Neuronal stem cell (in vitro differentiated cells): ENCODE results near the gene SMS.

Experiments used
- DNase-seq: peaks from one replicate; pipeline ENCODE4 v3.0.0-alpha.2; 2013; ENCODE audit warnings: low spot score
- H2AFZ ChIP-seq: one replicate; pipeline ENCODE4 v1.6.1; 2013; ENCODE audit warnings: mild to moderate bottlenecking, low read length, inconsistent platforms
- H2AK5ac ChIP-seq: 2 replicates; pipeline ENCODE4 v1.6.1; 2013; ENCODE audit warnings: low read depth, mild to moderate bottlenecking, inconsistent platforms, low read length, moderate library complexity, mixed read lengths
- H2BK120ac ChIP-seq: 2 replicates; pipeline ENCODE4 v1.6.1; 2013; ENCODE audit warnings: low read depth, mild to moderate bottlenecking, inconsistent platforms, low read length, moderate library complexity, mixed read lengths
- H2BK12ac ChIP-seq: one replicate; pipeline ENCODE4 v1.6.1; 2013; ENCODE audit warnings: low read length, inconsistent platforms
- H2BK15ac ChIP-seq: 2 replicates; pipeline ENCODE4 v1.6.1; 2013; ENCODE audit warnings: mild to moderate bottlenecking, low read length, inconsistent platforms, mixed read lengths
- H2BK5ac ChIP-seq: one replicate; pipeline ENCODE4 v1.6.1; 2013; ENCODE audit warnings: inconsistent platforms, mild to moderate bottlenecking, low read length, moderate library complexity
- H3K14ac ChIP-seq: one replicate; pipeline ENCODE4 v1.6.1; 2013; ENCODE audit warnings: low read length, inconsistent platforms
- H3K18ac ChIP-seq: 2 replicates; pipeline ENCODE4 v1.6.1; 2013; ENCODE audit warnings: low read length, inconsistent platforms
- H3K23ac ChIP-seq: 2 replicates; pipeline ENCODE4 v1.6.1; 2013; ENCODE audit warnings: low read depth, mild to moderate bottlenecking, mixed read lengths, low read length, inconsistent platforms; ENCODE audit not compliant: poor library complexity
- H3K27ac ChIP-seq: replicated peaks from 3 replicates; pipeline ENCODE4 v1.5.1; 2013; ENCODE audit warnings: low read length, inconsistent platforms
- H3K27me3 ChIP-seq, 3 experiments: 2 replicates each; pipeline ENCODE4 v1.6.1; 2013; ENCODE audit warnings: low read length in 3 of 3, mild to moderate bottlenecking in 2 of 3, inconsistent platforms in 1 of 3, low read depth in 1 of 3, mixed read lengths in 1 of 3, moderate library complexity in 1 of 3; ENCODE audit not compliant: control insufficient read depth in 3 of 3, insufficient read depth in 3 of 3
- H3K36me3 ChIP-seq, 2 donors: replicated peaks in 1 of 2; 2 replicates each; pipeline ENCODE4 v1.6.1; 2013; ENCODE audit warnings: low read length in 2 of 2; ENCODE audit not compliant: control insufficient read depth in 2 of 2, insufficient read depth in 2 of 2
- H3K4ac ChIP-seq: 2 replicates; pipeline ENCODE4 v1.6.1; 2013; ENCODE audit warnings: inconsistent platforms, mild to moderate bottlenecking, low read length, moderate library complexity
- H3K4me1 ChIP-seq, 2 donors: 1 replicate in 1 of 2; 2 replicates in 1 of 2; pipeline ENCODE4 v1.6.1; 2013; ENCODE audit warnings: low read length in 2 of 2, low read depth in 1 of 2; ENCODE audit not compliant: control insufficient read depth in 2 of 2, insufficient read depth in 1 of 2
- H3K4me2 ChIP-seq: one replicate; pipeline ENCODE4 v1.6.1; 2013; ENCODE audit warnings: mild to moderate bottlenecking, low read length, inconsistent platforms; ENCODE audit not compliant: insufficient read depth, poor library complexity, severe bottlenecking
- H3K4me3 ChIP-seq, 2 donors: 2 replicates each; pipeline ENCODE4 v1.5.1; 2013; ENCODE audit warnings: low read length in 2 of 2, mild to moderate bottlenecking in 2 of 2, inconsistent platforms in 1 of 2, moderate library complexity in 1 of 2
- H3K79me1 ChIP-seq: one replicate; pipeline ENCODE4 v1.6.1; 2013; ENCODE audit warnings: low read depth, mild to moderate bottlenecking, inconsistent platforms, low read length, moderate library complexity
- H3K9ac ChIP-seq: one replicate; pipeline ENCODE4 v1.6.1; 2013; ENCODE audit warnings: mild to moderate bottlenecking, low read depth, low read length, inconsistent platforms; ENCODE audit not compliant: poor library complexity
- H3K9me3 ChIP-seq, 2 donors: replicated peaks in 1 of 2; 2 replicates each; pipeline versions ENCODE3 to v1.6.1; 2013; ENCODE audit warnings: low read length in 2 of 2, mild to moderate bottlenecking in 2 of 2, inconsistent platforms in 1 of 2, low read depth in 1 of 2, mixed read lengths in 1 of 2, moderate library complexity in 1 of 2; ENCODE audit not compliant: control insufficient read depth in 2 of 2, insufficient read depth in 1 of 2
- H4K8ac ChIP-seq: one replicate; pipeline ENCODE4 v1.6.1; 2013; ENCODE audit warnings: low read depth, mild to moderate bottlenecking, inconsistent platforms, low read length, moderate library complexity
- H4K91ac ChIP-seq: one replicate; pipeline ENCODE4 v1.6.1; 2013; ENCODE audit warnings: low read length, low read depth, mild to moderate bottlenecking, inconsistent platforms; ENCODE audit not compliant: poor library complexity
- WGBS, 2 donors: extraction: QIAGEN DNeasy Blood & Tissue Kit; methylation state at CpG; one replicate each; pipeline ENCODE4 v1.1.7; 2013; ENCODE audit warnings: missing lambda C conversion rate in 2 of 2, mixed read lengths in 1 of 2; ENCODE audit not compliant: insufficient read length in 2 of 2, insufficient replicate concordance in 1 of 2; ENCODE audit errors: extremely low coverage in 2 of 2; 5-methylcytosine and 5-hydroxymethylcytosine counted together

The SMS gene

GRCh38 chrX:21991504-21991903 lies 51.0 kb downstream of the SMS start:
- Histone ChIP-seq H3K27ac (no peak overlapping the region), H2BK12ac (no peak overlapping the region), H2AK5ac (no peak overlapping the region), H3K4me3 (no peak overlapping the region), H4K8ac (no peak overlapping the region), H3K14ac (no peak overlapping the region), H3K27me3 (no peaks in the 10 kb centered on the region), H2BK15ac (no peak overlapping the region), H3K4me2 (no peak overlapping the region), H2BK120ac (no peak overlapping the region), H3K23ac (no peak overlapping the region), H3K79me1 (no peaks in the 10 kb centered on the region), H2AFZ (no peak overlapping the region), H3K9me3 (no peaks in the 10 kb centered on the region), H3K4me1 (peaks cover 0 to 2% of the 10 kb centered on the region in 2 donors), H2BK5ac (no peak overlapping the region), H3K18ac (no peak overlapping the region), H3K4ac (no peak overlapping the region), H3K9ac (no peak overlapping the region), H4K91ac (no peak overlapping the region), H3K36me3 (peaks cover 0 to 80% of the 10 kb centered on the region in 2 donors)
- no peak for DNase-seq
- WGBS, 2 donors: no CpG with 5 or more reads among the region's 3 CpGs

GRCh38 chrX:21993265-21993664 lies 52.8 kb downstream of the SMS start:
- no peak overlapping the region for H4K8ac ChIP-seq
- no peak overlapping the region for H4K91ac ChIP-seq
- no peak overlapping the region for H3K9ac ChIP-seq
- no peak overlapping the region for H2BK12ac ChIP-seq
- H3K36me3 ChIP-seq: peaks cover 0 to 73% of the 10 kb centered on the region in 2 donors
- no CpG with 5 or more reads among the region's 8 CpGs for WGBS, 2 donors
- H3K18ac ChIP-seq: no peak overlapping the region
- H2BK15ac ChIP-seq: no peak overlapping the region
- no peak overlapping the region for H3K14ac ChIP-seq
- no peak overlapping the region for H3K23ac ChIP-seq
- H2BK120ac ChIP-seq: no peak overlapping the region
- H3K27me3 ChIP-seq: no peaks in the 10 kb centered on the region
- H2AK5ac ChIP-seq: no peak overlapping the region
- no peak for DNase-seq
- H3K4ac ChIP-seq: no peak overlapping the region
- H2AFZ ChIP-seq: no peak overlapping the region
- no peaks in the 10 kb centered on the region for H3K9me3 ChIP-seq
- no peak overlapping the region for H3K27ac ChIP-seq
- no peak overlapping the region for H3K4me3 ChIP-seq
- no peaks in the 10 kb centered on the region for H3K79me1 ChIP-seq
- H3K4me2 ChIP-seq: no peak overlapping the region
- no peak overlapping the region for H2BK5ac ChIP-seq
- no peaks in the 10 kb centered on the region for H3K4me1 ChIP-seq

- Histone ChIP-seq H3K27ac (no peak overlapping the region), H3K36me3 (peaks cover 0 to 45% of the 10 kb centered on the region in 2 donors), H3K27me3 (no peaks in the 10 kb centered on the region), H2AK5ac (no peak overlapping the region), H3K4me1 (no peaks in the 10 kb centered on the region), H2BK120ac (no peak overlapping the region), H2AFZ (no peak overlapping the region), H3K18ac (no peak overlapping the region), H3K79me1 (no peaks in the 10 kb centered on the region), H2BK12ac (no peak overlapping the region), H3K9ac (no peak overlapping the region), H3K14ac (no peak overlapping the region), H2BK15ac (no peak overlapping the region), H3K23ac (no peak overlapping the region), H2BK5ac (no peak overlapping the region), H4K91ac (no peak overlapping the region), H3K4me3 (no peak overlapping the region), H3K4ac (no peak overlapping the region), H4K8ac (no peak overlapping the region), H3K9me3 (no peaks in the 10 kb centered on the region), H3K4me2 (no peak overlapping the region)
- no peak for DNase-seq
- WGBS, 2 donors: no CpG with 5 or more reads among the region's 10 CpGs
Measured at GRCh38 chrX:21996872-21997455, 56.5 kb downstream of the SMS start.

- H3K4ac ChIP-seq: no peak overlapping the region
- no peak overlapping the region for H3K14ac ChIP-seq
- no peaks in the 10 kb centered on the region for H3K4me1 ChIP-seq
- no peak overlapping the region for H3K18ac ChIP-seq
- no peak overlapping the region for H3K4me2 ChIP-seq
- H2AK5ac ChIP-seq: no peak overlapping the region
- H3K9ac ChIP-seq: no peak overlapping the region
- H2BK5ac ChIP-seq: no peak overlapping the region
- H2BK12ac ChIP-seq: no peak overlapping the region
- no peak overlapping the region for H3K4me3 ChIP-seq
- DNase-seq: no peak
- no peak overlapping the region for H2BK120ac ChIP-seq
- no peaks in the 10 kb centered on the region for H3K79me1 ChIP-seq
- peaks cover 0 to 34% of the 10 kb centered on the region in 2 donors for H3K36me3 ChIP-seq
- no peaks in the 10 kb centered on the region for H3K27me3 ChIP-seq
- H2AFZ ChIP-seq: no peak overlapping the region
- H4K91ac ChIP-seq: no peak overlapping the region
- H2BK15ac ChIP-seq: no peak overlapping the region
- no peak overlapping the region for H3K27ac ChIP-seq
- WGBS, 2 donors: no CpG with 5 or more reads among the region's 4 CpGs
- H4K8ac ChIP-seq: no peak overlapping the region
- no peaks in the 10 kb centered on the region for H3K9me3 ChIP-seq
- H3K23ac ChIP-seq: no peak overlapping the region
Measured at GRCh38 chrX:21998037-21998436, 57.5 kb downstream of the SMS start.
